Measurements from ENCODE around the gene NEDD4L.

Gene NEDD4L

GRCh38 chr18:58052960-58053359 lies 8.9 kb downstream of the NEDD4L start:
- DNase-seq (ENCODE audit: low spot score), result no peak

- DNase-seq (ENCODE audit: low spot score), result no peak
These were observed 10.2 kb downstream of the NEDD4L start for GRCh38 chr18:58054041-58054781.

GRCh38 chr18:58055890-58056558 lies 12.0 kb downstream of the NEDD4L start:
- no peak for DNase-seq (ENCODE audit: low spot score)

- DNase-seq (ENCODE audit: low spot score), result no peak
These were observed 12.8 kb downstream of the NEDD4L start for GRCh38 chr18:58056852-58057251.

- no peak for DNase-seq (ENCODE audit: low spot score)
These were observed 13.4 kb downstream of the NEDD4L start for GRCh38 chr18:58057291-58057965.

- no peak for DNase-seq (ENCODE audit: low spot score)
These were observed 14.7 kb downstream of the NEDD4L start for GRCh38 chr18:58058720-58059119.

- DNase-seq (ENCODE audit: low spot score), result no peak
These were observed 16.2 kb downstream of the NEDD4L start for GRCh38 chr18:58060254-58060653.

GRCh38 chr18:58061349-58061748 lies 17.3 kb downstream of the NEDD4L start:
- DNase-seq (ENCODE audit: low spot score), result no peak

GRCh38 chr18:58064406-58064998 lies 20.5 kb downstream of the NEDD4L start:
- no peak for DNase-seq (ENCODE audit: low spot score)

- no peak for DNase-seq (ENCODE audit: low spot score)
These were observed 21.9 kb downstream of the NEDD4L start for GRCh38 chr18:58065956-58066355.

GRCh38 chr18:58067601-58068000 lies 23.6 kb downstream of the NEDD4L start:
- no peak for DNase-seq (ENCODE audit: low spot score)

- no peak for DNase-seq (ENCODE audit: low spot score)
These were observed 25.1 kb downstream of the NEDD4L start for GRCh38 chr18:58069099-58069498.

- DNase-seq (ENCODE audit: low spot score), result no peak
These were observed 25.8 kb downstream of the NEDD4L start for GRCh38 chr18:58069721-58070292.

GRCh38 chr18:58076052-58076451 lies 32.0 kb downstream of the NEDD4L start:
- DNase-seq (ENCODE audit: low spot score), result no peak

- DNase-seq (ENCODE audit: low spot score), result no peak
These were observed 33.3 kb downstream of the NEDD4L start for GRCh38 chr18:58077329-58077728.

- no peak for DNase-seq (ENCODE audit: low spot score)
These were observed 35.0 kb downstream of the NEDD4L start for GRCh38 chr18:58078889-58079573.

- DNase-seq (ENCODE audit: low spot score), result peak; percentile 5
These were observed 36.4 kb downstream of the NEDD4L start for GRCh38 chr18:58080451-58080850.

GRCh38 chr18:58087928-58088690 lies 44.1 kb downstream of the NEDD4L start:
- DNase-seq (ENCODE audit: low spot score), result no peak

- no peak for DNase-seq (ENCODE audit: low spot score)
These were observed 44.7 kb downstream of the NEDD4L start for GRCh38 chr18:58088691-58089065.

GRCh38 chr18:58091099-58091611 lies 47.1 kb downstream of the NEDD4L start:
- DNase-seq (ENCODE audit: low spot score), result no peak
